Uterus (tissue), 4 donors: ENCODE results near the gene MAGI3. TPM values are rescaled to one million over a fixed set of nuclear protein-coding genes. Genes with fewer than 3 reads are reported as not detected.

ENCODE experiments used
- DNase-seq, 2 donors: peaks; one replicate each; pipeline ENCODE4 v3.0.0-alpha.2; 2019 to 2020
- H3K27ac ChIP-seq, 2 donors: fragments of 200-600 bp; sonication (generic); 1 replicate in 1 of 2; 2 replicates in 1 of 2; pipeline ENCODE4 v1.5.1; 2016 to 2018
- H3K27me3 ChIP-seq, 2 donors: fragments of 200-600 bp; sonication (generic); one replicate each; pipeline ENCODE4 v1.5.1; 2018 to 2019; ENCODE audit warnings: control low read depth in 1 of 2
- H3K36me3 ChIP-seq, 2 donors: fragments of 200-600 bp; sonication (generic); one replicate each; pipeline ENCODE4 v1.5.1; 2019; ENCODE audit warnings: control low read depth in 1 of 2
- H3K4me1 ChIP-seq, 2 donors: fragments of 200-600 bp; sonication (generic); one replicate each; pipeline ENCODE4 v1.5.1; 2018 to 2019; ENCODE audit warnings: control low read depth in 1 of 2
- H3K4me3 ChIP-seq, 2 donors: fragments of 200-600 bp; sonication (generic); 1 replicate in 1 of 2; 2 replicates in 1 of 2; pipeline ENCODE4 v1.5.1; 2018 to 2019; ENCODE audit warnings: mild to moderate bottlenecking in 1 of 2
- H3K9me3 ChIP-seq, 2 donors: fragments of 200-600 bp; sonication (generic); one replicate each; pipeline ENCODE4 v1.5.1; 2019; ENCODE audit warnings: control low read depth in 1 of 2
- POLR2A ChIP-seq, 2 donors: fragments of 450-650 bp; IDR thresholded peaks; one replicate each; pipeline ENCODE4 v1.6.1; 2016; ENCODE audit warnings: antibody characterized with exemption in 2 of 2, mild to moderate bottlenecking in 1 of 2, moderate library complexity in 1 of 2
- intact Hi-C: fragments of 100-400 bp; cut with DNase I; formaldehyde crosslinking; loops from one replicate; pipeline ENCODE4 v1.15.1; 2023; ENCODE audit warnings: low total_unique reads
- total RNA-seq, 4 donors: library from RNA; depleted of rRNA in 3 of 4; stranded (reverse); fragments of >200 nt in 3 of 4; gene quantifications; one replicate each; pipeline versions ENCODE4 v1.1.0 to v1.2.4, GENCODE V29; 2014 to 2023
- TF ChIP-seq, protein P1 (sequence below), 4 experiments: fragments of 200-600 bp in 2 of 4; fragments of 450-650 bp in 2 of 4; sonication (generic) in 2 of 4; IDR thresholded peaks; one replicate each; pipeline ENCODE4 v1.5.1; 2016 to 2019; ENCODE audit warnings: antibody characterized with exemption in 4 of 4, mild to moderate bottlenecking in 2 of 4, moderate library complexity in 1 of 4
- donor health status: DM: yes; HTN: yes; CAD: no.

The MAGI3 gene
- total RNA-seq, 4 donors from 2014 or later: 12.4 to 37.5 (median 26.4) TPM

DNA sequence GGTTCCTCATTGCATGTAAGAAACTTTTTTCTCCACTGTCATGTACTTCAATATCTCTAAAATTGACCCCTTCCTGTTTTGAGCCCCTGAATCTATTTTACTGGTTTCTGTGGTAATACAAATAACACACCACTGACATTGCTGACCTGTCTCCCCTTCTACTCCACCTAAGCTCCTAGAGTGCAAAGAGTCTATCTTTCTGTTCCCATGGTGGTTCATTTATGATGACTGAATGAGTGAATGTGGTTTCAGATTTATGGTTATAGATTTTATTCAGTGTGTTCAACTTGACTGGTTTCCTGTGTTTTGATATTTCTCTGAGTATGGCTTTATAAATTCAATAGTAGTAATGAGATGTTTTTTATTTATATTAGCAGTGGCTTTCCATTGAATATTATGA lies 127.7 kb downstream of the MAGI3 start:
- no peaks in the 10 kb centered on the region for H3K27me3 ChIP-seq
- intact Hi-C loops: no loop called here
- H3K4me3 ChIP-seq: no peak overlapping the region
- no peak overlapping the region for H3K27ac ChIP-seq
- no peaks in the 10 kb centered on the region for H3K36me3 ChIP-seq
- H3K4me1 ChIP-seq: no peaks in the 10 kb centered on the region
- no peak for DNase-seq
- H3K9me3 ChIP-seq: no peaks in the 10 kb centered on the region
- no peak for TF ChIP-seq POLR2A (IDR thresholded peaks at IDR 0.05)
- TF ChIP-seq, protein P1, sequence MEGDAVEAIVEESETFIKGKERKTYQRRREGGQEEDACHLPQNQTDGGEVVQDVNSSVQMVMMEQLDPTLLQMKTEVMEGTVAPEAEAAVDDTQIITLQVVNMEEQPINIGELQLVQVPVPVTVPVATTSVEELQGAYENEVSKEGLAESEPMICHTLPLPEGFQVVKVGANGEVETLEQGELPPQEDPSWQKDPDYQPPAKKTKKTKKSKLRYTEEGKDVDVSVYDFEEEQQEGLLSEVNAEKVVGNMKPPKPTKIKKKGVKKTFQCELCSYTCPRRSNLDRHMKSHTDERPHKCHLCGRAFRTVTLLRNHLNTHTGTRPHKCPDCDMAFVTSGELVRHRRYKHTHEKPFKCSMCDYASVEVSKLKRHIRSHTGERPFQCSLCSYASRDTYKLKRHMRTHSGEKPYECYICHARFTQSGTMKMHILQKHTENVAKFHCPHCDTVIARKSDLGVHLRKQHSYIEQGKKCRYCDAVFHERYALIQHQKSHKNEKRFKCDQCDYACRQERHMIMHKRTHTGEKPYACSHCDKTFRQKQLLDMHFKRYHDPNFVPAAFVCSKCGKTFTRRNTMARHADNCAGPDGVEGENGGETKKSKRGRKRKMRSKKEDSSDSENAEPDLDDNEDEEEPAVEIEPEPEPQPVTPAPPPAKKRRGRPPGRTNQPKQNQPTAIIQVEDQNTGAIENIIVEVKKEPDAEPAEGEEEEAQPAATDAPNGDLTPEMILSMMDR (IDR thresholded peaks at IDR 0.05): no peak

DNA sequence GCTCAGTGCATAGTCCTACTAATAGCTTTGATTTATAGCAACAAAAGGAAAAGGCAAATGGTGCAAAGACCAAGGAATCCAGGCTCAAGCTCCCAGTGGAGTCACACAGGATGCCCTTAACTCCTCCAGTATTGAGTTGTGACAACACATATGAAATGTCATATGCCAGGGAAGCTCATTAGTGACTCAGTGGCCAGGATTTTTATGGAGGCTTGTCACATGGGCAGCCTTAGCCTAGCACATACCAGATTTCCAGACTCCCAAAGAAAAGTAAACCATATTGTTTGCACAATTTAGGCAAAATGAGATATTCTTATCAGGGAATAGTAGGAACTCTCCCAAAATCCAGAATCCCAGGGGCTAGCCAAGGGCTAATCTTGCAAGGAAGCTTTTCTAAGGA lies 129.2 kb downstream of the MAGI3 start:
- TF ChIP-seq, protein P1 (IDR thresholded peaks at IDR 0.05): no peak
- TF ChIP-seq POLR2A (IDR thresholded peaks at IDR 0.05): no peak
- intact Hi-C loops: no loop called here
- Histone ChIP-seq H3K9me3 (no peaks in the 10 kb centered on the region), H3K27me3 (no peaks in the 10 kb centered on the region), H3K4me3 (no peak overlapping the region), H3K36me3 (no peaks in the 10 kb centered on the region), H3K27ac (no peak overlapping the region), H3K4me1 (no peaks in the 10 kb centered on the region)
- DNase-seq: no peak

DNA sequence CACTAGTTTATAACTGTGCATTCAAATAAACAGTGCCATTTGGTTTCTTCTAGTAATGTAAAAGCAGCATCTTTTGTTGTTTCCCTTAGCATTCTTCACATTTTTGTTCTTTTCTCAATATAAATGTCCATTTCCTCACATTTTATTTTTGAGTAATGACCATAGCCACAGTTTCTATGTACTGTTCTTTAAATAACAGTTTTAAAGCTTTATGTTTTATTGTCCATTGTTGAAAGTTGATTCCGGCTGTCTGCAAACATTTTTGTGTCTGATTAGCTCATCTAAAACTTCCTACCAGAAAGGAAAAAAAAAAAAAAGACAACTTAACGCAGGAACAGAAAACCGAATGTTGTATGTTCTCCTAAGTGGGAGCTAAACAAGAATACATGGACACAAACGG lies 139.7 kb downstream of the MAGI3 start:
- Histone ChIP-seq H3K27me3 (no peaks in the 10 kb centered on the region), H3K9me3 (peaks cover 0 to 3% of the 10 kb centered on the region in 2 donors), H3K36me3 (no peaks in the 10 kb centered on the region), H3K27ac (no peak overlapping the region), H3K4me1 (no peaks in the 10 kb centered on the region), H3K4me3 (no peak overlapping the region)
- no peak for DNase-seq
- no peak for TF ChIP-seq POLR2A (IDR thresholded peaks at IDR 0.05)
- TF ChIP-seq, protein P1 (IDR thresholded peaks at IDR 0.05): no peak
- intact Hi-C loops: no loop called here

DNA sequence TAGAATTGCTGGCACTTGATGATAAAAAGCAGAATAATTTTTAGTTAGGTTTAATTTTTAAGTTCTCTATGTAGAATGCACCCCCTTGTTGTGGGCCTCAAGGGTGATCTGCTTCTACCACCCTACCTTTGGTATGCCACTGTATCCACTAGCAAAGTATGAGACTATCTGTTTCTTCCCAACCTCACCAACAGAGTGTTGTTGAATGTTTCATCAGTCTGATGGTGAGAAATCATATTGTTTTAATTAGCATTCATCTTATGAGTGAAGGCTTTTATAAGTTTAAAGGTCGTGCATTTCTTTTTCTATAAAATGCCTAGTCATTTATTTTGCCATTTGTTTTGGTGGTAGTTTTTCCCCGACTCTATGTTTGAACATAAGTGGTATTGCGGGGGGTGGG lies 141.0 kb downstream of the MAGI3 start:
- DNase-seq: no peak
- no peaks in the 10 kb centered on the region for H3K36me3 ChIP-seq
- no peaks in the 10 kb centered on the region for H3K4me1 ChIP-seq
- H3K9me3 ChIP-seq: peaks cover 0 to 3% of the 10 kb centered on the region in 2 donors
- H3K27ac ChIP-seq: no peak overlapping the region
- no peaks in the 10 kb centered on the region for H3K27me3 ChIP-seq
- H3K4me3 ChIP-seq: no peak overlapping the region
- intact Hi-C loops: no loop called here
- no peak for TF ChIP-seq POLR2A (IDR thresholded peaks at IDR 0.05)
- TF ChIP-seq, protein P1 (IDR thresholded peaks at IDR 0.05): no peak

DNA sequence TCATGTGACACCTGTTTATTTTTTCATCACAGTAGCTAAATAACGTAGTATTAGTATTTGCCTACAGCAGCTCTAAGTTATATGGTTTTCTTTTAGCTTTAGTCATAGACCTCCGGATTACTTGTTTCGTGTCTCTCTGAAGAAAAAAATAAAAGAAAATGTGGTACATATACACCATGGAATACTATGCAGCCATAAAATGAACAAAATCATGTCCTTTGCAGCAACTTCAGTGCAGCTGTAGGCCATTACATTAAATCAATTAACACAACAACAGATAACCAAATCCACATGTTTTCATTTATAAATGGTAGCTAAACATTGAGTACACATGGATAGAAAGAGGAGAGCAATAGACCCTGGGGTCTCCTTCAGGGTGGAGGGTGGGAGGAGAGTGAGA lies 142.7 kb downstream of the MAGI3 start:
- no peak for DNase-seq
- intact Hi-C loops: no loop called here
- H3K4me3 ChIP-seq: no peak overlapping the region
- no peaks in the 10 kb centered on the region for H3K4me1 ChIP-seq
- no peaks in the 10 kb centered on the region for H3K36me3 ChIP-seq
- no peak overlapping the region for H3K27ac ChIP-seq
- TF ChIP-seq, protein P1 (IDR thresholded peaks at IDR 0.05): no peak
- no peak for TF ChIP-seq POLR2A (IDR thresholded peaks at IDR 0.05)
- H3K27me3 ChIP-seq: no peaks in the 10 kb centered on the region
- H3K9me3 ChIP-seq: no peaks in the 10 kb centered on the region
